ENCODE data around the gene UBE2L3.
"Not testable (repeated sequence)": the region's sequence is repeated elsewhere in the genome, so short reads cannot be mapped to it uniquely, and the experiment has no call there.

The UBE2L3 gene

GRCh38 chr22:21602579-21602978 is 35.1 kb downstream of the UBE2L3 start:
- DNase-seq (ENCODE audit: low spot score): no peak

- DNase-seq (ENCODE audit: low spot score): no peak
Observed at GRCh38 chr22:21603973-21604372, 36.5 kb downstream of the UBE2L3 start.

- no peak for DNase-seq (ENCODE audit: low spot score)
Observed at GRCh38 chr22:21605887-21606564, 38.5 kb downstream of the UBE2L3 start.

GRCh38 chr22:21606775-21607174 is 39.3 kb downstream of the UBE2L3 start:
- DNase-seq (ENCODE audit: low spot score): no peak

- DNase-seq (ENCODE audit: low spot score): not testable (repeated sequence)
Observed at GRCh38 chr22:21609556-21610157, 42.1 kb downstream of the UBE2L3 start.

- DNase-seq (ENCODE audit: low spot score): no peak
Observed at GRCh38 chr22:21611210-21611977, 43.9 kb downstream of the UBE2L3 start.

- DNase-seq (ENCODE audit: low spot score): no peak
Observed at GRCh38 chr22:21612858-21613257, 45.3 kb downstream of the UBE2L3 start.

GRCh38 chr22:21613553-21614233 is 46.2 kb downstream of the UBE2L3 start:
- DNase-seq (ENCODE audit: low spot score): no peak

GRCh38 chr22:21615731-21616130 is 48.2 kb downstream of the UBE2L3 start:
- no peak for DNase-seq (ENCODE audit: low spot score)

GRCh38 chr22:21617337-21617736 is 49.8 kb downstream of the UBE2L3 start:
- not testable (repeated sequence) for DNase-seq (ENCODE audit: low spot score)

GRCh38 chr22:21621025-21621424 is 53.5 kb downstream of the UBE2L3 start:
- no peak for DNase-seq (ENCODE audit: low spot score)

- no peak for DNase-seq (ENCODE audit: low spot score)
Observed at GRCh38 chr22:21622011-21622918, 54.8 kb downstream of the UBE2L3 start.

- no peak for DNase-seq (ENCODE audit: low spot score)
Observed at GRCh38 chr22:21622919-21623647, 55.6 kb downstream of the UBE2L3 start.

GRCh38 chr22:21623648-21623970 is 56.1 kb downstream of the UBE2L3 start:
- no peak for DNase-seq (ENCODE audit: low spot score)

- no peak for DNase-seq (ENCODE audit: low spot score)
Observed at GRCh38 chr22:21624120-21624879, 56.8 kb downstream of the UBE2L3 start.

- no peak for DNase-seq (ENCODE audit: low spot score)
Observed at GRCh38 chr22:21624880-21625791, 57.6 kb downstream of the UBE2L3 start.

- DNase-seq (ENCODE audit: low spot score): no peak
Observed at GRCh38 chr22:21626073-21626734, 58.7 kb downstream of the UBE2L3 start.

GRCh38 chr22:21626735-21627469 is 59.4 kb downstream of the UBE2L3 start:
- no peak for DNase-seq (ENCODE audit: low spot score)
